T-helper 2 cell treated with Interferon-gamma antibody and Interleukin-4, amounts not matched to agents 100 ng/mL and 5 ng/mL, for 36 hours (primary cell): ENCODE measurements around the gene OVCA2. TPM values are rescaled to one million over a fixed set of nuclear protein-coding genes. Genes with fewer than 3 reads are reported as not detected.

Source experiments
- intact Hi-C: fragments of 100-400 bp; cut with micrococcal nuclease; formaldehyde crosslinking; loops from one replicate; pipeline ENCODE4 v1.15.1; 2023
- total RNA-seq: library from RNA; stranded (reverse); gene quantifications from 2 replicates; pipeline ENCODE4 v1.2.3, GENCODE V29; 2022

The OVCA2 gene
- total RNA-seq = 38.2 and 42.1 TPM in 2 replicates

DNA sequence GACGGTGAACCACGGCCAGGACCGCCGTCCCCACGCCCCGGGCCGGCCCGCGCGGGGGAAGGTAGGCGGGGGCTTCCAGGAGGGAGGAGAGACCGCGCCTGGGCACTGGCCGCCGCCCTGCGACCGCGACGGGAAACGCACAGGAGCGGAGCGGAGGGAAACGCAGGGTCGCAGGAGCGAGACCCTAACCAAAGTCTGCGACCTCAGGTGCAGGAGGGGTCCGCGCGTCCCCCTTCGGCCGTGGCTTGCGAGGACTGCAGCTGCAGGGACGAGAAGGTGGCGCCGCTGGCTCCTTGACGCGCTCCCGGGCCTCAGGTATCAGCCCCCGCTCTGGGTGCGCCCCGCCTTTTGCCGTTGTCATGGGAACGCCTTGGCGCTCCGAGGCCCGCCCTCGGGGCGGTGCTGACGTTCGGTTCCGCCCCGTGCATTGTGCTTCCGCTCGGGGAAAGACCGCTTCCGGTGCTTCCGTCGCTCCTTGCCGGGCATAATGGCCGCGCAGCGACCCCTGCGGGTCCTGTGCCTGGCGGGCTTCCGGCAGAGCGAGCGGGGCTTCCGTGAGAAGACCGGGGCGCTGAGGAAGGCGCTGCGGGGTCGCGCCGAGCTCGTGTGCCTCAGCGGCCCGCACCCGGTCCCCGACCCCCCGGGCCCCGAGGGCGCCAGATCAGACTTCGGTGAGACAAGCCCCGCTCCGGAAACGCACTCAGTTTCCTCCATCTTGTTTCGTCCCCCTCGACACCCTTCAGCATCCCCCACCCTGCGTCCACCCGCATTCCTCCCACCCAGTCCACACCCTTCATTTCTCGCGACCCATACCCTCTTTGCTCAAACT lies at the start of gene OVCA2:
OVCA2 (plus strand) TSS at position 462 of the 829 bp plus-strand sequence; CDS start at position 488, 26 bp downstream.
- intact Hi-C loops = loop anchor here (1.0 to 10.0 kb wide), 3 partner anchors 11 to 397 kb away; partner anchors contain the start of genes DPH1, RILP, RTN4RL1 and SCARF1

DNA sequence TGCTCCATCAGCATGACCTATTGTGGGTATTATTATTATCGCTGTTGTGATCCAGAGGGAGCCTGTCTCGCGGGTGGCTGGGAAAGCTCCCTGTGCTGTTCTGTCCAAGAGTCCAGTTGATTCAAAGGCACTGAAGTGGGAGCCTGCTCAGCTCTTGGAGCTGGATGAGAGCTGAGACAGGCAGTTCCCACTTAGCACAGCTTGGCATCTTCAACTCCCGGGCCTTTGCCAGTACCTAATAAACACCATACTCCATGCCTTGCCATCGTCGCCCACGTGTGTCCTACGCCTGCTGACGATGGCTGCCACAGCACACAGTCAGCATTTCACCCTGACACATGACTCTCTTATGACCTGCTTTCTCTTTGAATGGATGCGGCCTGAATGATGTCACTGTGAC lies 49.3 kb upstream of the OVCA2 start:
- intact Hi-C loops = no loop called here

DNA sequence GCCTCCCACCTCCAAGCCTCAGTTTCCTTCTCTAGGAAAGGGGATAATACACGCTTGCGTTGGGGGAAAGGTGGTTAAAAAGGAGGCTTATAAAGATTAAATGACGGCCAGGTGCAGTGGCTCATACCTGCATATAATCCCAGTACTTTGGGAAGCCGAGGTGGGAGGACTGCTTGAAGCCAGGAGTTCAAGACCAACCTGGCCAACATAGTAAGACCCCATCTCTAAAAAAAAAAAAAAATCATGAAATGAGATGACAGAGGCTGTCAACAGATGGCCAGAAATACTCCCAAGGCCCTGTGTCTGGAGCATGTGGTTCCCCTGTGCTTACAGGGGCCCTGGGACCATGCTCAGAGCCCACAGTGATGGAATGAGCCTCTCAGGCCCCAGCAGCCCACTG lies 47.1 kb upstream of the OVCA2 start:
- intact Hi-C loops = no loop called here

DNA sequence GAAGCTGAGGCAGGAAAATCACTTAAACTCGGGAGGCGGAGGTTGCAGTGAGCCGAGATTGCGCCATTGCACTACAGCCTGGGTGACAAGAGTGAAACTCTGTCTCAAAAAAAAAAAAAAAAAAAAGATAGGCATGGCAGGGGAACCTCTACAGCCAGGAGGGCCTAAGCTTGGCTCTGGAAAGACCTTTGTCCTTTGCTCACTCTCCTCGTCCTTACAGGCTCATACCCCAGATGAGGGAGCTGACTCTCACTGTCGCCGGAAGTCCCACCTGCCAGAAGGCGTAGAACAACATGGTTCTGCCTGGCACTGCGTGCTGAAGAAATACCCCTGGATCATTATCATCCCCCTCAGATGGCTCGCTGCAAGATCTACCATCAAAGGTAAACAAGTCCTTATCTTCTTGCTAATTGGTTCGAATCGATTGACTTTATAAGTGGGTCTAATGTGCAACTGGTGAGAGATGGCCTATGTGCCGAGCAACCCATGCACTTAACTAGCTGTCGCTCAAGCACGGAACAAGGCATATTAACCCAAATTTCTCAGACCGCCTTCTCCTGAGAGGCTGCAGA lies 46.4 kb upstream of the OVCA2 start:
- intact Hi-C loops = no loop called here

DNA sequence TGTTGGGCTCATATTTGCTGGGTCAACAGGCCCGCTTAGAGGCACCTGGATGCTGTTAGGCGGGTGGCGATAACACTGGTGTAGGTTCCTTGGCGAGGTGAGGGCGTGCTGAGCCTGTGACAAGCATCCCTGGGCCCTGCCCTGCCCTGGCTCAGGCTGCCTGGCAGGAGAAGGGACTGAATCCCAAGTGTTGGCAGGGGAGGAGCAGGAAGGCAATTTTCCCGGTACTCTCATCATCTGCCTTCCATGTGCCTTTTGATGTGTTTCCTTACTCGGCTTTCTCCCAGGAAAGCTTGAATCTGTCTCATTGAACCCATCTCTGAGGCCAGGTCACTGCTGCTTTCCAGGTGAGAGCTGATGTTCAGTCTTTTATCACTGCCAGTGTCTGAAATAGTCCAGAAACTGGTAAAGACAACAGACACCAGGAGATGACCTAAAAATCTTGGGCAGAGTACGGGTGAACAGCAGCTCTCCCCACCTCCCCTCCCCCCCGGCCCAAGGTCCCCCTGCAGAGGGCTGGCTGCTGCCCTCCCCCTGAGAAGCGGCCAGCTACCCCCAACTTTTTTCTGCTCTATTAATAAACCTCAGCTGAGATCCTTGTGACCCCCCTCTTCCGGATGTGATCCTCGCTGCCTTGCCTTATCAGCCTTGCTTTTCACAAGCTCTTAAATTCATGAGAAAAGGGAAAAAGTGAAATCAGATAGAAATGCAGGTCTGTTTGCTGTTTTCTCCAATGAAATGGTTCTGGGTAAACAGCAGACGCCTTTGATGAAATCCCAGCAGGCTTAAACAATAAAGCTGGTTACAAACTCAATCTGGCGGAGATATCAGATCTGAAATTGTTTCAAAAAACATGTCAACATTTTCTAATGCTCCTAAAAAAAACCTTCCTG lies 45.7 kb upstream of the OVCA2 start:
- intact Hi-C loops = no loop called here

DNA sequence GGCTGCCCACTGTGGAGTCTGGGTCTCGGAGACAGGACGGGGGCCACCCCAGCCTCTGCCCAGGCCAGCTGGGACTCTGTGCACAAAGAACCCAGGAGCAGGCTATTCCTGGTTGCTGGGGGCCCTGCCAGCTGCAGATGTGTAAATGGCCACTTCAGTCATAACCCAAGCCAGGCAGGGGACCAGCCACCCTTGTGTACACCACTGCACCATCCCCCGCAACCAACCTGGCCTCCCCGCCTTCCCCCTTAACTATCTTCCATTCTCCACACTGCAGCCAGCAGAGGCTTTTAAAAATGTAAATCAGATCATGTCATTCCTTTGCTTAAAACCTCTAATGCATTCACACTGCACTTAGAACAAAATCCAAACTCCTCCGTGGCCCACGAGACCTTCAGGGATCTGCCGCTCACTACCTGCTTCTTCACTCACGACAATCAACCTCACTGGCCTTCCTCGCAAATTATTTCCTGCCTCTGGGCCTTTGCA lies 45.0 kb upstream of the OVCA2 start:
- intact Hi-C loops = no loop called here

DNA sequence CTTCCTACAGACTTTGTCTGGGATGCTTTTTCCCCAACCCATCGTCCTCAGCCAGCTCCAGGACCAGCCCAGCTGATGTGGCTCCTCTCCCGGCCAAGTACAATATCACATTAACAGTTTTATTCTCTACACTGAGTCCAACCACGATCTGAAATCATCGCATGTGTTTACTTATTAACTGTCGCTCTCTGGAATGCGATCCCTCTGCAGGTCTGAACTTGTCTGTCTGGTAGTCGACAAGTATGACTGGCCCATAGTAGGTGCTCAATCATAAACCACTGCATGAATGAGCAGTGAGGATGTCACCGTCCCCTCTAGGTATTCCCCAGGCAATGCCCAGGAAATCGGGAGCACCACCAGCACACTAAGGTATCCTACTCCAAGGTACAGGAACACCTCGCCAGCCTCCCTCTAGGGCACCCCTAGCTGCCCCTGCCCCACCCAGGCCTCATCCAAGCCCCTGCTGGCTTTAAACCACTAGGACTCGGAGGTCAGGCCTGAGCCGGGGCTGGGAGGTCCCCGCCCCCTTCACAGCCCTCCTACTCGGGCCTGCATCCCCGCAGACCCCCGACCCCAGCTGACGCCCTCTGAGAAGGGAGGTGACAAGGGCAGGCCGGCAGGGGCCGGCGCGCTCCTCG lies 44.4 kb upstream of the OVCA2 start:
- intact Hi-C loops = no loop called here

DNA sequence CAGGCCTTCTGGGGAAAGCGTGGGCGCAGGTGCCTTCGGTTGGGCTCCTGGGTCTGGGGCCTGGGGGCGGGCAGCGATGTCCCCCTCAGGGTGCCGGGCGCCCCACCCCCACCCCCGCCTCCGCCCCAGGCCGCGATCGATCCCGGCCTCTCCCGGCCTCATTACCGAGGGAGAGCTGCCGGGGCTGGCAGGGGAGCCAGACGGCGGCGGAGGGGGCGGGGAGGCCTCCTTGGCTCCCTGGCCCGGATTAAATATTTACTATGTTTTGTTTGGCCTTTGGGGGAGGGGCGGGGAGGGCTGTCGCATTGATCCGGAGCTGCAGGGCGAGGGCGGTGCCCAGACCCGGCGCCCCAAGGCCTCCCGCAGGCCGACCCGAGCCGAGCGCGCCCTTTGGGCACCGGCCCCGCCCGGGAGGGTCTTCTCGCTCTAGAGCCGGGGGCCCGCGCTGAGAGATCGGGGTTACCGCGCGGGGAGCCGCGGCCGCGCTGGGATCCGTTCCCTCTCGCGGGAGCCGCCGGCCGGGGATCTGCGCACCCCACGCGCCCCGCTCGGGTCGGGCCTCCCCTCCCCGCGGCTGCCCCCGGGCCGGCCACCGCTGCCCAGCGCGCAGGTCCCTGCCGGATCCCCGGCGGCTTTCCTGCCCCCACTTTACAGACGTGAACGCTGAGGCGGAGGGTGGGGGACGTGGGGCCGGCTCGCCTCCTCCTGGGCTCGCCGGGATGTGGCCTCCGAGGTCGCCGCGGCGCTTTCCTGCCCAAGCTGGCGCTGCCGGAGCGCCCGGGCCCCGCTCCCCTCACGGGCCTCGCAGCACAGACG lies 43.7 kb upstream of the OVCA2 start:
- intact Hi-C loops = no loop called here

DNA sequence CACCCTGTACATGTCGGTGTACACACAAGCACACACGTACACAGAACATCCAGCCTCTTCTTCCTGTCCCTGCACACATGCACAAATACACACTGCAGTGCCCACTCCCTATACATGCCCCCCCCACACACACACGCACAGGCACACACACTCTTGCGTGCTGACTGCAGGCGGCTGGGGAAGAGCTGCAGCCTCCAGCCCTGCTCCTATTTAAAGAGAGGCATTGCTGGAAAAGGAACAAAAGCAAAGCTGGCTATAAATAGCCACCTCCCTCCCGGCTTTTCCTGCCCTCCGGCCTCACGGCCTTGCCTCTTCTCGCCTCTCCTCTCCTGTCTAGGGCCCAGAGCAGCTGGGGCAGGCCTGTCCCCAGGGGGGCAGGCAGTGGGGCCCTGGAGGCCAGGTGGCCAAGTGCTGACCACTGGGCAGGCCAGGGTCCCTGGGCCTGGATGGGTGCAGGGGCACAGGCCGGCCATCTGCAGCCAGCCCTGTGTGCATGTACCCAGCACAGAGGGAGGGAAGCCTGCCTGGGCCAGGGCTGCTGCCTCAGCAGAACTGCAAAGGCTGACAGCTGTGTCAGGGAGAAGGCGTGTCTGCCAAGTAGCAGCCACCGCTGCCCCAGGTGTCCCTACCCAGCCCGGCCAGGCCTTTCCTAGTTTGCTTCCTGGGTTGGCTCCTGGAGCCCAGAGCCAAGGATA lies 42.1 kb upstream of the OVCA2 start:
- intact Hi-C loops = no loop called here

DNA sequence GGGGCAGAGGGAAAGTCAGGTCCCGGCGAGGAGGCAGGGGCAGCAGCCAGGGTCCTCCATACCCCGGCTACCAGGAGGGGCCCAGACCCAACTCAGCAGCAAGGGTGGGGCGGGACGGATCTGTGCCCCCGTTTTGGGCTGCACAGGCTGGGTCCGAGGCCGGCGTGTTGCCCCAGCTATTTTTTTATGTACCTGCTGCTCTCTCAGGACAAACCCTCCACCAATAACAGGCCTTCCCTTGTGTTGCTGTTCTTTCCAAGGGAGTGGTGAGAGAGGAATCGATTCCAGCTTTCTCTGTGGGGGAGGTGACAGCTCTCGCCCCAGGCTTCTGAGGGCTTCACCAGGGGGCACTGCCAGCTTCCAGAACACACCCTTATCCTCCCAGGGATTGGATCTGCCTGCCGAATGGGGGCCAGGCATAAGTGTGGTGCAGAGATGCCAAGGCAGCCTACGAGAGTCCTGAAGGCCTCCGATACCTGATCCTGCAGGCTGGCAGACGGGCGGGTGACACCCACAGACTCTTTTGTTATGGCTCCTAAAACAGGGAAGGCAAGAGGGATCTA lies 39.0 kb upstream of the OVCA2 start:
- intact Hi-C loops = no loop called here

DNA sequence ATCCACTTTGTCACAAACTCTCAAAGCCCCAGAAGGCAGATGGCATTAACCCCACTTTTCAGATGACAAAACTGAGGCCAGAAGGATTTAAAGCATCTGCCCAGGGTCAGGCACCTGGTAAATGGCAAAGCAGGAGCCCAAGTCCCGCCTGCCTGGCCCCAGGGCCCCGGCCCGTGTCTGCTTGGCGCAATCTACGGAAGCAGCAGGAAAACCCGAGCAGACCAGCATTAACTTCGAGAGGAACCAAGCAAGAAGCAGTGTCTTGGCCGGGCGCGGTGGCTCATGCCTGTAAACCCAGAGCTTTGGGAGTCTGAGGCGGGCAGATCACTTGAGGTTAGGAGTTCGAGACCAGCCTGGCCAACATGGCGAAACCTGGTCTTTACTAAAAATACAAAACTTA lies 38.3 kb upstream of the OVCA2 start:
- intact Hi-C loops = no loop called here

DNA sequence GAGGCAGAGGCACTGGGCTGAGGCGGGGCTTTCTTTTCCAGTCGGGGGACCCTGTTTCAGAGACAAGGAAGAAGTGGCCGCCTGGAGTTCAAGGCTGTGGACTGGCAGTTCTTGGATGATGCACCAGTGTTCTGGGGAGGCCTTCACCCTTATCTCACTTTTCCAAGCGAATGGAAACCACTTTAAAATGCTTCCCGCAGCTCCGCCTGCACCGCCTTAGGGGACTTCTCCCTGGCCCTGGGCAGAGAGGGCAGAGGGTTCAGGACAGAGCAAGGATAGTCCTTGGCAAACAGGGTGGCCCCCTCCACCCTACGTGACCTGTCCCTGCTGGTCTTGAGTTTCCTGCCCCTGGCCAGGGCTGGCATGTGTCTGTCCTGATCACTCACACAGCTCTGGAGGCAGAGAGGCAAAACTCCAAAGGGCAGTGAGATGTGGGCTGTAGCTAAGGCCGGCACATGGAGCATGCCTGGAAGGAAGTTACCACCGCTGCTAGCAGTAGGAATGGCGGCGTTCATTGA lies 37.3 kb upstream of the OVCA2 start:
- intact Hi-C loops = no loop called here

DNA sequence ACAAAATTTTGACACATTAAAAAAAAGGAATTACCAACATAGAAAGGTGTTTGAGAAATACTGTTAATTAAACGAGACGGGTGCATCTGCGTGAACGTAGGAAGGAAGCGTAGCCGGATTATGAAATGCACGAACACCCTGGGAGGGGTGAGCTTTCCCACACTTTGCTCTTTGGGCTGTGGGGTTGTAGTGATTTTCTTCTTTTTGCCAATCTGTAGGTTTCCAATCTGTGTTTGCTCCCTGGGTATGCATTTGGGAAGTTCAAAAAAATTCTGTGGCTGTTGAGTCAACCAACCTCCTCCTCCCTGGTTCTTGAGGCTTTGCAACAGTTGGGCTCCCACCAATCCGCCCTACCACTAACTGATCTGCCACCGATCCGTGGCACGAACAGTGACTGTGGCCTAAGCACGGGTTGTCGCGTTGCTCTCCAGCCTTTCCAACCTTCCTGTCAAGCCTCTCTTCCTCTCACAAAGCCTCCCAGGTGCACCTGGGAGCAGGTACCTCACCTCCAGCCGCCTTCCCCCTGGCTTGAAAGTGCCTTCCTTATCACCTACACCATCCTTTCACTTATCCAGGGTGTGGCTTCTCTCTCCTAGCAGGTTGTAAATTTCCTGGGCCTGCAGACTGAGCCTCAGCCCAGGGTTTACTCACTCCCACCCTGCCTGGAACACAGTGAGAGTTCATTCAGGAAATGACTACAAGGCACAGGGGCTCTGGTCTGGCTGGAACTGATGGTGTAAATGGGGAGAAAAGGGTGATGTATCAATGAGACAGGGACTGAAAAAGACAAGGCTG lies 33.3 kb upstream of the OVCA2 start:
- intact Hi-C loops = no loop called here

DNA sequence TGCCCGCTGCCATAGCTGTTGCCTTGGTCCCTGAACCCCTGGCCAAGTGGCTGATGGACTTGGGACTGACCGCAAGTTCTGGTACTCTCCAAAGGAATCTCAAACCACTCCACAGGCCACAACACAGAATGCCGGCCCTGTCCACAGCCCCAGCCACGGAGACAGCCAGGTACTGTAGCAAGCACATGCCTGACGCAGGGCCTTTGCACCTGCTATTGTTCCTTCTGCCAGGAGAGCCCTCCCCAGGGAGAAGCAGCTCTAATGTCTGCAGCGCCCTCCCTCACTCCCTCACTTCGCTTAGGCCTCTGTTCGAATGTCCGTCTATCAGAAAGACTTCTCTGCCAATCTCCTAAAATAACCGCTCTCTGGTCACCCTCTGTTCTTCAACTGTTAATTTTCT lies 32.1 kb upstream of the OVCA2 start:
- intact Hi-C loops = no loop called here

DNA sequence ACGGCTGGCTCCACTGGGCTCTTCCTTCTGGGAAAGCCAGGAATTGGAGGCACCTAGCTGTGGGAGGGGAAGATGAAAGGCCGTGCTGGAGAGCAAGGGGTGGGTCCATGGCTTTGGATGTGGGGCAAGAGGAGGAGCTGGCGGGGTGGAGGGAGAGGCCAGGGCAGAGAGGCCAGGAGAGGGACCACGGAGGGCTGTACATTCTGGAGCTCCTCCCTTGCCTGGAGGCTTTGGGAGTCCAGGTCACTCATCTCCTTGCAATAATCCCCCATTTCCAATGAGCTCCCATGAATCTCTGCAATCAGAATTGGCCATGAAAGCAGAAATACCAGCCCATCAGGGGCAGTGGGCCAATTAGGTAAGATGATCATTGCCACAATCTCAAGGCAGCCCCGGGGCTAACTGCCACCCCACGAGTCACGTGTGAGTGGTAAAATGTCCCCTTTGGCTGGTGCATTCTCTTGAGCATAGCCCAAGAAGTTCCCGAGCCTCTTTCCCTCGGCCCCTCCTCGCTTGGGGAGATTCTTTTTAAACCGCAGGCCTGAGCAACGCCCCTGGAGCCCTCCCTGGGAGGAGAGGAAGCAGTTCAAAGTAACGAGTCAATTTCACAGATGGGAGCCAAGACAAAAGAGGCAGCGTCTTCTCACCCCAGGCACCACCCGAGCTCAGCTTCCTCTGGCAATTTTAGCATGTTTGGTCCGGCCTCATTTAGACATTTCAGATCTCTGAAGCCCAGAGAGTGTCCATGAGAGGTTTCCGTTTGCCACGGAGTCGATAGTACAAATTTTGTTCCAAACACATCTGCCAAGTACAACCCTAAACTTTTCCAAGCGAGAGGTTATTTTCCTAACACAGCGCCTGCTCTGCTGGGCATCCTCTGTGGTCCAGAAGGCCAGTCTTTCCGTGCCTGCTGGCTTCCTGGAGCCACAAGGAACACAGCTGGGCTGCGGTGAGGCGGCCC lies 30.1 kb upstream of the OVCA2 start:
- intact Hi-C loops = no loop called here

DNA sequence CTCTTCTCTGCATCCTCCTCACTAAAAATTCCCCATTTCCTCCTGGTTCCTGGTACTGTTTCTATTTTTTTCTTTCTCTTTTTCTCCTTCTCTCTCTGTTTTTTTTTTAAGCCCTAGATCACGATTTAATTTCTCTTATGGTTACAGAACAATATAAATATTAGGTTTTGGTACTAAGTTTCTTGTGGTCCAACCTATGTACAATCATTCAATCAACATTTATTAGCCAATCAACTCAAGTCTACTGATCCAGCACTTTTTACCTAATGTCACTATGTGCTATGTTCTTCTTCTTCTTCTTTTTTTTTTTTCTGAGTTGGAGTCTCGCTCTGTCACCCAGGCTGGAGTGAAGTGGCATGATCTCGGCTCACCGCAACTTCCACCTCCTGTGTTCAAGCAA lies 29.3 kb upstream of the OVCA2 start:
- intact Hi-C loops = no loop called here
